Stimulated activated CD8-positive, alpha-beta memory T cell treated with anti-CD3 and anti-CD28 coated beads, Interleukin-7, amount 100 ng/mL, for 24 hours (primary cell): ENCODE data around the gene C1orf122.

Experiments
- DNase-seq: peaks from one replicate; pipeline ENCODE4 v3.0.0-alpha.2; 2020; ENCODE audit warnings: low read depth

The C1orf122 gene

GRCh38 chr1:37797750-37798345 is 9.7 kb upstream of the C1orf122 start:
- no peak for DNase-seq

- no peak for DNase-seq
Observed at GRCh38 chr1:37802439-37802838, 5.2 kb upstream of the C1orf122 start.

GRCh38 chr1:37807220-37807554 is 403 bp upstream of the C1orf122 start:
- DNase-seq: no peak

- DNase-seq: no peak
Observed at GRCh38 chr1:37808369-37809319, 1.1 kb downstream of the C1orf122 start.

GRCh38 chr1:37809942-37810341 is 2.4 kb downstream of the C1orf122 start:
- no peak for DNase-seq

- no peak for DNase-seq
Observed at GRCh38 chr1:37811027-37811655, 3.6 kb downstream of the C1orf122 start.

GRCh38 chr1:37813529-37814145 is 6.0 kb downstream of the C1orf122 start:
- no peak for DNase-seq

GRCh38 chr1:37814252-37814651 is 6.7 kb downstream of the C1orf122 start:
- no peak for DNase-seq

GRCh38 chr1:37817481-37817880 is 9.9 kb downstream of the C1orf122 start:
- DNase-seq: no peak

GRCh38 chr1:37821481-37821880 is 13.9 kb downstream of the C1orf122 start:
- no peak for DNase-seq

GRCh38 chr1:37822906-37823815 is 15.6 kb downstream of the C1orf122 start:
- no peak for DNase-seq

- no peak for DNase-seq
Observed at GRCh38 chr1:37824001-37824400, 16.4 kb downstream of the C1orf122 start.

- DNase-seq: no peak
Observed at GRCh38 chr1:37825506-37825905, 17.9 kb downstream of the C1orf122 start.

GRCh38 chr1:37828410-37829074 is 21.0 kb downstream of the C1orf122 start:
- DNase-seq: no peak

- DNase-seq: no peak
Observed at GRCh38 chr1:37831109-37831508, 23.5 kb downstream of the C1orf122 start.

GRCh38 chr1:37831809-37832208 is 24.2 kb downstream of the C1orf122 start:
- no peak for DNase-seq

- no peak for DNase-seq
Observed at GRCh38 chr1:37836788-37837187, 29.2 kb downstream of the C1orf122 start.

- DNase-seq: no peak
Observed at GRCh38 chr1:37839676-37840075, 32.1 kb downstream of the C1orf122 start.

- DNase-seq: no peak
Observed at GRCh38 chr1:37840711-37841110, 33.1 kb downstream of the C1orf122 start.

- no peak for DNase-seq
Observed at GRCh38 chr1:37841652-37842051, 34.1 kb downstream of the C1orf122 start.

GRCh38 chr1:37844536-37844935 is 36.9 kb downstream of the C1orf122 start:
- DNase-seq: no peak
